ENCODE measurements around the gene DSP. TPM values are rescaled to one million over a fixed set of nuclear protein-coding genes. Genes with fewer than 3 reads are reported as not detected.

The DSP gene
- total RNA-seq, 1 experiment from 2014 or later = 109 TPM

DNA sequence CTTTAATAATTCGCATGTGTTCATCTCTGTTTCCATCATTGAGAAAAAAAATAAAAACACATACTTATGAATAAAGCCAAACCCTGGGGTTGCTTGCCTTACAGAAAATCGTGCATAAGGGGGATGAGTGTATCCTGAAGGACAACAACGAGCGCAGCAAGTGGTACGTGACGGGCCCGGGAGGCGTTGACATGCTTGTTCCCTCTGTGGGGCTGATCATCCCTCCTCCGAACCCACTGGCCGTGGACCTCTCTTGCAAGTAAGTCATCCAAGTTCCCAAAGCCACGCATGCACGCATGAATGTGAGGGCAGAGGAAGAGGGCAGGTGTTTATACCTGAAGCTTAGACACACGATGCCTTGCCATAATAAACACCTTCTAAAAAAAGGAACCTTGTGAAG lies 27.6 kb downstream of the DSP start:
- H2AFZ ChIP-seq = no peak overlapping the region
- H3K79me2 ChIP-seq (ENCODE audit: low read depth) = no peaks in the 10 kb centered on the region
- intact Hi-C loops (cut with micrococcal nuclease; ENCODE audit: unreplicated experiment) = no loop called here
- H3K4me3 ChIP-seq = no peak overlapping the region
- BruUV-seq (replicated peaks) = no TSS peak
- H3K9me3 ChIP-seq (ENCODE audit: insufficient read depth, low read depth) = no peaks in the 10 kb centered on the region
- no peak for DNase-seq
- no peaks in the 10 kb centered on the region for H3K9me2 ChIP-seq (ENCODE audit: insufficient read depth)
- no peak overlapping the region for H3K27ac ChIP-seq
- no peaks in the 10 kb centered on the region; the same call in 1 of the 2 replicates for H3K36me3 ChIP-seq (ENCODE audit: low read depth)
- no peak for TF ChIP-seq EZH2 (IDR thresholded peaks at IDR 0.05; ENCODE audit: low read depth)
- TF ChIP-seq, protein P1, sequence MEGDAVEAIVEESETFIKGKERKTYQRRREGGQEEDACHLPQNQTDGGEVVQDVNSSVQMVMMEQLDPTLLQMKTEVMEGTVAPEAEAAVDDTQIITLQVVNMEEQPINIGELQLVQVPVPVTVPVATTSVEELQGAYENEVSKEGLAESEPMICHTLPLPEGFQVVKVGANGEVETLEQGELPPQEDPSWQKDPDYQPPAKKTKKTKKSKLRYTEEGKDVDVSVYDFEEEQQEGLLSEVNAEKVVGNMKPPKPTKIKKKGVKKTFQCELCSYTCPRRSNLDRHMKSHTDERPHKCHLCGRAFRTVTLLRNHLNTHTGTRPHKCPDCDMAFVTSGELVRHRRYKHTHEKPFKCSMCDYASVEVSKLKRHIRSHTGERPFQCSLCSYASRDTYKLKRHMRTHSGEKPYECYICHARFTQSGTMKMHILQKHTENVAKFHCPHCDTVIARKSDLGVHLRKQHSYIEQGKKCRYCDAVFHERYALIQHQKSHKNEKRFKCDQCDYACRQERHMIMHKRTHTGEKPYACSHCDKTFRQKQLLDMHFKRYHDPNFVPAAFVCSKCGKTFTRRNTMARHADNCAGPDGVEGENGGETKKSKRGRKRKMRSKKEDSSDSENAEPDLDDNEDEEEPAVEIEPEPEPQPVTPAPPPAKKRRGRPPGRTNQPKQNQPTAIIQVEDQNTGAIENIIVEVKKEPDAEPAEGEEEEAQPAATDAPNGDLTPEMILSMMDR (conservative IDR thresholded peaks at IDR 0.05) = no peak
- H3K27me3 ChIP-seq (ENCODE audit: insufficient read depth, low read depth) = no peaks in the 10 kb centered on the region
- no peak overlapping the region for H3K4me2 ChIP-seq
- H3K4me1 ChIP-seq (replicated peaks; ENCODE audit: insufficient read depth) = no peaks in the 10 kb centered on the region
- H4K20me1 ChIP-seq (ENCODE audit: insufficient read depth) = no peaks in the 10 kb centered on the region
- POLR2A ChIA-PET (ENCODE audit: unreplicated experiment) = no interaction called here
- CTCF ChIA-PET = no interaction called here
- H3F3A ChIP-seq (ENCODE audit: insufficient read depth, low read depth) = no peaks in the 10 kb centered on the region

DNA sequence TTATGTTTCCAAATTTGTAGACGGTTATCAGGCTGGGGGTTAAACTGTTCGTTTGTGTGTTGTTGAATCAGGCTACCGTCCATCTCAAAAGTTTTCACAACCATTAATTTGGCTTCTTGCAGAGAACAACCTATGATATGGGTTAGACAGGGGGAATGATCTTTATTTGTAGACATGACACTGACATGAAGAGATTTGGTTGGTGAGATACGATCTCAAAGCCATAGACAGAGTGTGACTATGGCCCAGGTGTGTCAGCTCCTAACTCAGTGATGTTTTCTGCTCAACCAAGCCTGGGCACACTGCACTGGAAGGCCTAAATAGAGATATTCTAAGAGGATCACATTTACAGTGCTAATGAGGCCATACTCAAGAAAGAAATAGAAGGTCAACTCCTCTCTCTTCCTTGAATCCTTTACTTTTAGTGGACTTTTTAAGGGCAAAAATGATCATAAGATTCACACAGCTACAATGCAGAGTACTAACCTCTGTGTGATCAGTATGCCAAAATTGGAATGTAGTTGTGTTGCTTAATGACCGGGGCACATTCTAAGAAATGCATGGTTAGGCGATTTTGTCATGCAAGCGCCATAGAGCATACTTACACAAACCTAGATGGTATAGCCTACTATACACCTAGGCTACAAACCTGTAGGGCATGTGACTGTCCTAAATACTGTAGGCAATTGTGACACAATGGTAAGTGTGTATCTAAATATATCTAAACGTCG lies 30.9 kb downstream of the DSP start:
- ChIA-PET CTCF (interaction anchor here (0.5 kb wide), 1 partner anchor 426 kb away, joined by 3 read pairs; no protein-coding TSS in a partner anchor), POLR2A (ENCODE audit: unreplicated experiment) (no interaction called here)
- intact Hi-C loops (cut with micrococcal nuclease; ENCODE audit: unreplicated experiment) = no loop called here

DNA sequence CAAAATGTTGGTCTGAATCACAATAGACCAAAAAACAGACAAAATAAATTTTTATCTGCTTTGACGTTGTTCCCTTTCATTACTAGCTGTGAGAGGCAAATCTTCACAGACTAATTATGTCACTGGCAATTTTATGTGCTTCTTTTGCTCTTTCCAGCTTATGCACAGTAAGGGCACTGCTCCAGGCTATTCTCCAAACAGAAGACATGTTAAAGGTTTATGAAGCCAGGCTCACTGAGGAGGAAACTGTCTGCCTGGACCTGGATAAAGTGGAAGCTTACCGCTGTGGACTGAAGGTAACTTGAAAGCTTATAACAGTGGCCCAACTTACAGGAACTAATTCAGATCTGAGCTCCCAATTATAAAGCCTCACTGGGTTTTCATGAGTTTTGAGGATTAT lies 33.0 kb downstream of the DSP start:
- no peaks in the 10 kb centered on the region for H3K4me1 ChIP-seq (replicated peaks; ENCODE audit: insufficient read depth)
- no peaks in the 10 kb centered on the region for H3K9me3 ChIP-seq (ENCODE audit: insufficient read depth, low read depth)
- H3K27ac ChIP-seq = no peak overlapping the region
- intact Hi-C loops (cut with micrococcal nuclease; ENCODE audit: unreplicated experiment) = no loop called here
- no peak for DNase-seq
- TF ChIP-seq EZH2 (IDR thresholded peaks at IDR 0.05; ENCODE audit: low read depth) = no peak
- TF ChIP-seq, protein P1 (conservative IDR thresholded peaks at IDR 0.05) = no peak
- ChIA-PET POLR2A (ENCODE audit: unreplicated experiment) (interaction anchor here (1.0 kb wide), 1 partner anchor 109 kb away, joined by 4 read pairs; no protein-coding TSS in a partner anchor), CTCF (no interaction called here)
- no peaks in the 10 kb centered on the region for H3F3A ChIP-seq (ENCODE audit: insufficient read depth, low read depth)
- no peaks in the 10 kb centered on the region for H3K27me3 ChIP-seq (ENCODE audit: insufficient read depth, low read depth)
- no peaks in the 10 kb centered on the region for H3K79me2 ChIP-seq (ENCODE audit: low read depth)
- no peak overlapping the region for H3K4me3 ChIP-seq
- no peaks in the 10 kb centered on the region for H3K9me2 ChIP-seq (ENCODE audit: insufficient read depth)
- no peaks in the 10 kb centered on the region for H4K20me1 ChIP-seq (ENCODE audit: insufficient read depth)
- no peak overlapping the region for H2AFZ ChIP-seq
- no peak overlapping the region for H3K4me2 ChIP-seq
- BruUV-seq (replicated peaks) = no TSS peak
- peaks cover 5% of the 10 kb centered on the region; the same call in 1 of the 2 replicates for H3K36me3 ChIP-seq (ENCODE audit: low read depth)

More for the DNA sequence above, 30.9 kb downstream of the DSP start:
- Histone ChIP-seq H2AFZ (no peak overlapping the region), H3K27ac (no peak overlapping the region), H3K4me1 (replicated peaks; ENCODE audit: insufficient read depth) (no peaks in the 10 kb centered on the region), H4K20me1 (ENCODE audit: insufficient read depth) (no peaks in the 10 kb centered on the region), H3K79me2 (ENCODE audit: low read depth) (no peaks in the 10 kb centered on the region), H3K36me3 (ENCODE audit: low read depth) (peaks cover 5% of the 10 kb centered on the region; the same call in 1 of the 2 replicates), H3K4me3 (no peak overlapping the region), H3K27me3 (ENCODE audit: insufficient read depth, low read depth) (no peaks in the 10 kb centered on the region), H3F3A (ENCODE audit: insufficient read depth, low read depth) (no peaks in the 10 kb centered on the region), H3K4me2 (no peak overlapping the region), H3K9me3 (ENCODE audit: insufficient read depth, low read depth) (no peaks in the 10 kb centered on the region), H3K9me2 (ENCODE audit: insufficient read depth) (no peaks in the 10 kb centered on the region)
- no peak for DNase-seq
- no TSS peak for BruUV-seq (replicated peaks)
- TF ChIP-seq, protein P1 (conservative IDR thresholded peaks at IDR 0.05) = no peak
- TF ChIP-seq EZH2 (IDR thresholded peaks at IDR 0.05; ENCODE audit: low read depth) = no peak
